IPS-NIHi11 (cell line): ENCODE results near the gene PLVAP.

Source experiments
- DNase-seq: peaks from one replicate; pipeline ENCODE4 v3.0.0; 2012; ENCODE audit warnings: mixed read lengths, low spot score

The PLVAP gene

DNA sequence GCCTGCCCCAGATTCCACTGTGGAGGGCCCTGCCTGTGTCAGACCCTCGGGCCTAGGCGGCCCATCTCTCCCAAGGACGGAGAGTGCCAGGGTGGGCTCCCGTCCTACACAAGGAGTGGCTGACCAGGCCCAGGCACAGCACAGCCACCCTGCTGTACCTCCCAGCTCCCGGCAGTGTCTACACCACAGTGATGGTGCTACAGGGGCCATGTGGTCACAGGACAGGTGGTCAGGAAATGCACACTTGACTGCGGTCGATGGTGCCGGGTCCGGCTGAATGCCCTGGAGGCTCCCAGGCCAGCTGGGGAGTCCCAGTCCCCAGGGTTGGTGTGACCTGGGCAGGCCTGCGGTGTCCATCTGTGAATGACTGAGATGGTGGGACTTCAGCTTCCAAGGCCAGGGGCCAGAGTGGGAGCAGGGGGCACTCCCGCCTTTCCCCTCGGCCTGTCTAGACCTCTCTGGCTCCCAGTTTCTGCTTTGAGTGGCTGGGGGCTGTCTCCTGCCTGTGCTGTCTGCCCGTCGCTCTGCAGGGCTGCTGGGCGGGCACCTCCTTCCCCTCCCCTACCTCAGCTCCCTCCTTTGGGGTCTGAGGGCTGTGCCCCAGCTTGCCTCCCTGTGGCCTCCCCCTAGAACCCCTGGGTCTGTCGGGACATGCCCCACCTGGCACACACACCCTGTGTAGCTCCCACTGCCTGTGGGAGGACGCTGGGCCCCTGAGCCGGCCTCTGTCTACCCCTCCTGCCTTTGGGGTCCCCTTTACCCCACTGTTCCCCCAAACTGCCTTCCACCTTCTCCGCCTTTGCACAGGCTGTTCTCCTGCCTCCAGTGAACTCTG lies 55.3 kb downstream of the PLVAP start:
- peak; percentile 8 for DNase-seq

DNA sequence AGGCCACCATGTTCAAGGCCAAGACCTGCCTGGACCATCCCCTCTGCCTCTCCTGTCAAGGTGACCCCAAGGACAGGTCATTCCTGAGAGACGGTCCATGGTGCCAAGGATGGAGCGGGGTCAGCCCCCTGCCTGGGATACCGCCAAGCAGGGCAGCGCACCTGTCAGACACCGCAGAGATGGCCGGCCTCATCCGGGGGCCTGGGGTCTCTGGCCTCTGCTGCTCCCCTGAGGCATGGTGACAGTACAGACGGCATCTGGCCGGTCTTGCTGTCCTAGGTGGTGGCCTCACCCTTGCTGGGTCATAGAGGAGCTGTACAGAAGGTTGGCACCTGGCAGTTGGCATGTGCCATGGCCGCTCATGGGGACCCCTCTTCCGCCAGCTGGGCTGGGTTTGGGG lies 56.7 kb downstream of the PLVAP start:
- DNase-seq = no peak

DNA sequence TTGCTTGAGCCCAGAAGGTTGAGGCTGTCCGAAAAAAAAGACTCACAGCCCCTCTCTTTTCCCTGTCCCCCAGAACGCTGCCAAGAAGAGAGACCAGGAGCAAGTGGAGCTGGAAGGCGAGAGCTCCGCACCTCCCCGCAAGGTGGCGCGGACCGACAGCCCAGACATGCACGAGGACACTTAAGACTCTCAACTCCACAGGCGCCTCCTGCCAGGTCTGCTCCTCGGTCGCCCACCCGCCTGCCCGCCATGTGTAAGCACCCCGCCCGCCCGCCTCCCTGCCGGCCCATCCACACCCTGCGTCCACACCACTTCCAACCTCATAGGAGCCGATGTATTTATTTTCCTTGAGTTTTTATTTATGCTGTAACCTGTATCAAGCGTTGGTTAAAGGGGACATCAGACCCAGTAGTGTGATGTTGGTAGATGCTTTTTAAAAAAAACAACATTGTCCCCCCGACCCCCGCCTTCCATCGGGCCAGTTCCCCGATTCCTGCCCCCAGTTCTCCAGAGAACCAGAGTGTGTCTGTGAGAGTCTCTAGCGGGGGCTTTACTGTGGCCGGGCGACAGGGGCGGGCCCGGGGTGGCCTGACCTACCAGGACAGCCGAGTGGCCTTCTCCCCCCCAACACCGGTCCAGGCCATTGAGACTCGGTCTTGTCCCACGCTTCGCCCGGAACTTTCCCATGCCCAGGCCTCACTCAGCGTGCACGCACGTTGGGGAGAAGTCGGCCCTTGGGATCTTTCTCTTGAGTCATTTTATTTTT lies 57.5 kb downstream of the PLVAP start:
- DNase-seq = no peak

DNA sequence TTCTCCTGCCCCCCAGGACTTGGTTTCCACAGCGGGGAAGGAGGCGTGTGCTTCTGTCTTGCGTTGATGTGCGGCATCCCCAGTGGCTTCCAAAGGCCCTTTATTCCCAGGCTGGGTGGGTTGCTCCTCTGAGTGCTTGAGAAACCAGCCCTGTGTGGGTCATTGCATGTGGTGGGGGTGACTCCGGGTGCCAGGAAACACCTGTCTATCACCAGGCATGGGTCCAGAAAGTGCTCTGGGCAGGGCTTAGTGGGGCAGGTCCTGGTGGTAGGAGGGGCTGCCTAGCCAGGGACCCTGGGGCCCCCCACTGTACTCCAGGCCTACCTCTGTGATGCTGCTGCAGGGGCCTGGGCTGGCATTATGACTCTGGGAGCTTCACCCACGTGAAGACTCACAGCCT lies 58.2 kb downstream of the PLVAP start:
- DNase-seq = peak; percentile 5

DNA sequence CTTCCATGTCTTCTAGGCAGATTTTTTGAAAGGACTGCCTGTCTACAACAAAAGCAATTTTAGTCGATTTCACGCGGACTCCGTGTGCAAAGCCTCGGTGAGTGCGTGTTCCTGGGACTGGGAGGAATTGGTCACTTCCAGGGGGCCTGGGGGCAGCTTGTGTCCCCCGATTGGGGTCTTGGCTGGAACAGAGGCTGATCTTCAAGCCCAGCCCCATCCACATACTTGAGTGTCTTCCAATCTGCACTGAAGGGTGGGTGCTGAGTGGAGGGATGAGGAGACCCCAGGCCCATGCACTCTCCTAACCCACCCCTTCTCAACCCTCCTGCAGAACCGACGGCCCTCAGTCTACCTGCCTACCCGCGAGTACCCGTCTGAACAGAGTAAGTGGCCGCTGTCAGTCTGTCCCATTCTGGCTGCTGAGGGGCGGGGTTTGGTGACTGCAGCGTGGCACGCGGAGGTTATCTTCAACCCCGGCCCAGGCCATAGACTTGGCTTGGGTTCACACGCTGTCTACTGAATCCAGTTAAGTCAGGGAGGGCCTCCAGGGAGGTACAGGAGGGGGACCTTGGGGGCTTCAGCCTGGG lies 63.0 kb downstream of the PLVAP start:
- no peak for DNase-seq

DNA sequence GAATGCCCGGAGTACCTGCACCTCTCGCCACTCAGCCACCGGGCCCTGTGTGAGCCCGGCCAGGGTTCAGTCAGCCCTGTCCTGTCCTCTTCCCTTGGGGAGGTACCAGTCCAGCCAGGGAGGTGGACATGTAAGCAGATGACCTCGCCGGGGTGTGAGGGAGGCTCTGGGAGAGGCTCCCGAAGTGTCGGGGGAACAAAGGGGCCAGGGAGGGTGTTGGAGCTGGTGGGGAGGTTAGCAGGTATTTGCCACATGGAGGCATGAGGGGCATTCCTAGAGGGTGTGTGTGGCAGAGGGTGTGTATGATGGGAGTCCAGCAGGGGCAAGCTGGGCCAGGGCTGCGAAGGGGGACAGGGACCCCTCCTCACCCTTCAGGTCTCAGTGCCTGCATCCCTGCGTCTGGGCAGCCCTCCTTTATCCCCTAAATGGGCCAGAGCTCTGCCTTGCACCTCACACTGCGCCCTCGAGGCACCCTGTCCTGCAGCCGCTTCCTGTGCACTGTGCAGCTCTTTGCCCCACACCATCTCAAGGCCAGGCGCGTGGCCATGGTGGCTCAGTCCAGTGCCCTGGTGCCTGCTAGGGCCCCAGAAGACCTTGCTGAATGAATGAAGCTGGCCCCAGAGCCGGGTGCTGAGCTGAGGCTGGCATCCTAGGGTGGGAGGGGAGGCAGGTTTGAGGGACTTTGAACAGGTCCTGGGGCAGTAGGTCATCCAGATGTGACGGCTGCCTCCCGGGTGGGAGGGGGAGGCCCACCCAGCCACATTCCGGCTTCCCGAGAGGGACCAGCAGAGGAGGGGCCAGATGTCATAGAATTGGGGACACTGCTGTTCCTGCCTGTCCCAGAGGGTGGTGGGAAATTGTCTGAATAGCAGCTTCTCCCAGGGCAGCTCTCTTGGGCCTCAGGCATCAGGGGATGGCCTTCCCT lies 64.7 kb downstream of the PLVAP start:
- DNase-seq = no peak

GRCh38 chr19:17311455-17312188 lies 65.5 kb downstream of the PLVAP start:
- peak; percentile 15 for DNase-seq

- DNase-seq = no peak
Observed at GRCh38 chr19:17309965-17310461, 67.1 kb downstream of the PLVAP start.

DNA sequence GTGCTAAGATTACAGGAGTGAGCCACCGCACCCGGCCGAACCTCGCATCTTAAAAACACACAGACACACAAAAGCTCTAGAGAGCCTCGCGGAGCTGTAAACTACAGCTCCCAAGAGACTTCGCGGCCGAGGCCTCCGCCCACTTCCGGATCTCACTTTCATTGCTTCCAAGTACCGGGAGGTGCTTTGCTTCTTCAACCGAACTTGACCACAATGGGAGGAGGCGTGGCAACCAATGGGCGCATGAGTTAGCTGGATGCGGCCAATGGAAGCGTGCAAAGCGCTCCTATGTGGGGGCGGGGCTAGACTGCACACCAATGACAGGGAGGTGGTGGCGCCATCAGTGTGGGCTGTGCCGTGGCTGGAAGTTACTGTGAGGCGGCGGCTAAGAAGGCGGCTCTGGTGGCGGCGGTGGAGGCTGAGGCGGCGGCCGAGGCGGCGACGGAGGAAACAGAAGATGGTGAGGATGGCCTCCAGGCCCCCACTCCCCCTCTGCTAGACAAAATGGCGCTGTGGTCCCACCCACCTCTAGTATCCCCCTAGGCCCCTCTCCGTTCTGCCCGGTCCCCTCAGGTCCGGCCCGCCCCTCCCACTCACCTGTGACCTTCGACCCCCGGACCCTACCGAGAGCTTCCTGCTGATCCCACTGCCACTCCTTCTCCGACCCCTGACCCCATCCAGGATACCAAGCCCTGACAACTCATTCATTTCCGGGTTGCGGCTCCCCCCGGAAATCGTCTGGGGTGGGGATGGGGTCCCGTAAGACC lies 67.8 kb downstream of the PLVAP start, which contains the start of gene DDA1:
DDA1 (plus strand) TSS at position 366 of the 767 bp plus-strand sequence; CDS start at position 458, 92 bp downstream.
- DNase-seq = peak; percentile 98

DNA sequence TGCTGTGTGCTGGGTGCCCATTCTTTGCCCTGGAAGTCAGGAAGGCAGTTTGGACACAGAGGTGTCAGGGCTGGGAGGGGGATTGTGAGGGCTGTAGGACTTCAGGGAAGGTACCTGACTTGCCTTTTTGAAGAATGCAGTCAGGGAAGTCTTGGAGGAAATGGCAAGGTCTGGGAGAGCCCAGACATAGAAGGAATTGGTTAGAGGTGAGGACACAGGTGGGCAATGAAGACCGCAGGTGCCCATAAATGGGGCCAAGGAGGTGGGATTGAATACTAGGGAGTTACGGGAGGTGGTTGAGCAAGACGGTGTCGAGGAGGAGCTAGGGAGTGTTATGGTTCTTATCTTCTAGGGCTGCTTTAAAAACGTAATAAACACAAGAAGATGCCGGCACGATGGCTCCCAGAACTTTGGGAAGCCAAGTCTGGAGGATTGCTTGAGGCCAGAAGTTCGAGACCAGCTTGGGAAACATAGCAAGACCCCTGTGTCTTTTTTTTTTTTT lies 69.2 kb downstream of the PLVAP start:
- DNase-seq = no peak

GRCh38 chr19:17306285-17306714 lies 70.8 kb downstream of the PLVAP start:
- DNase-seq = no peak

DNA sequence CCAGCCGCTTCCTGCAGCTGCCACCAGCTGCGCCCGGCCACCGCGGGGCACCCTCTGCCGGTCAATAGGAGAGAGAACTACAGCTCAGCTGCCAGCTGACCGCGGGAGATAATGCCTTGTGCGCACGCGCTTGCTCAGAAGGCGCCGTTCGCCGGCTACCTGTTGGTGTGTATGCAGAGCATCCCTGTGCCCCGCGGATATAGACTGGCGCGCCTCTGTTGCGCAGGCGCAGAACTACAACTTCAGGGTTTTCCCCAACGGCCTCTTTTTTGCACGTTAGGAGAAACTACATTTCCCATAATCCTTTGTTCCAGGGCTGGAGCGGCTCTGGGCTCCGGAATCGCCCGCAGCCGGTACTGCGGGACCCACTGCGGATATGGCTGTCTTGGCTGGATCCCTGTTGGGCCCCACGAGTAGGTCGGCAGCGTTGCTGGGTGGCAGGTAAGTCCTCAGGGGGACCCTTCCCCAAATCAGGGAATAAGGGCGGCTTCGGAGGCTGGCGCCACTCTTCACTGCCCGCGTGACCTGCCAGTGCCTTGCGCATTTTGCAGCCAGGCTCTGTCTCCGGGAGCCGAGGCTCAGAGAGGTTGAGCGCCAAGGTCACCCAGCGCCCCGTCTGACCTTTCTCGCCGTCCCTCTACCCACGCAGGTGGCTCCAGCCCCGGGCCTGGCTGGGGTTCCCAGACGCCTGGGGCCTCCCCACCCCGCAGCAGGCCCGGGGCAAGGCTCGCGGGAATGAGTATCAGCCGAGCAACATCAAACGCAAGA lies 71.4 kb downstream of the PLVAP start, which contains the start of gene MRPL34:
MRPL34 (plus strand) TSS at position 356 of the 768 bp plus-strand sequence; CDS start at position 377, 21 bp downstream.
- peak; percentile 74 for DNase-seq

DNA sequence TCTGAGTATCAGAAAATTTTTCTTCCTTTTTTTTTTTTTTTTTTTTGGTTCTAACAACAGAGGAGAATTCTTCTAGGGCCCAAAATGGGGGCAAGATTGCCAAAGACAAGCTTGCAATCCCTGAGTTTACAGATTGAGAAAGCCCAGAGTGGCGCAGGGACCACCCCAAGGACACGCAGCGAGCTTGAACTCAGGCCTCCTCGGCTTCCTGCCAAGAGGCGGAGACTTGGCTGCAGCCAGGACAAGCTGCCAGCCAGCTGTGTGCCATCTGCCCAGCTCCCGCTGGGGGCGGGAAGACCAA lies 72.0 kb downstream of the PLVAP start:
- no peak for DNase-seq

GRCh38 chr19:17304386-17305215 lies 72.5 kb downstream of the PLVAP start:
- DNase-seq = no peak

GRCh38 chr19:17303940-17304267 lies 73.2 kb downstream of the PLVAP start:
- no peak for DNase-seq

- DNase-seq = peak; percentile 89
Observed at GRCh38 chr19:17303167-17303939, 73.8 kb downstream of the PLVAP start, which contains the start of gene ABHD8. ABHD8 (minus strand) TSS chr19:17303425; CDS start chr19:17301616, 1,809 bp downstream.
